NOMO-1 (cell line): ENCODE data around the gene NSD2.

Source experiments
- DNase-seq, 2 experiments: peaks; one replicate each; lab custom pipeline; 2025; ENCODE audit not compliant: unreplicated experiment in 2 of 2; lab: John Stamatoyannopoulos, UW

NSD2 gene

GRCh38 chr4:1982124-1983052 is 111.2 kb downstream of the NSD2 start:
- DNase-seq: no peak

GRCh38 chr4:1983053-1983845 is 112.1 kb downstream of the NSD2 start:
- no peak for DNase-seq

GRCh38 chr4:1983846-1984405 is 112.7 kb downstream of the NSD2 start:
- no peak for DNase-seq

DNA sequence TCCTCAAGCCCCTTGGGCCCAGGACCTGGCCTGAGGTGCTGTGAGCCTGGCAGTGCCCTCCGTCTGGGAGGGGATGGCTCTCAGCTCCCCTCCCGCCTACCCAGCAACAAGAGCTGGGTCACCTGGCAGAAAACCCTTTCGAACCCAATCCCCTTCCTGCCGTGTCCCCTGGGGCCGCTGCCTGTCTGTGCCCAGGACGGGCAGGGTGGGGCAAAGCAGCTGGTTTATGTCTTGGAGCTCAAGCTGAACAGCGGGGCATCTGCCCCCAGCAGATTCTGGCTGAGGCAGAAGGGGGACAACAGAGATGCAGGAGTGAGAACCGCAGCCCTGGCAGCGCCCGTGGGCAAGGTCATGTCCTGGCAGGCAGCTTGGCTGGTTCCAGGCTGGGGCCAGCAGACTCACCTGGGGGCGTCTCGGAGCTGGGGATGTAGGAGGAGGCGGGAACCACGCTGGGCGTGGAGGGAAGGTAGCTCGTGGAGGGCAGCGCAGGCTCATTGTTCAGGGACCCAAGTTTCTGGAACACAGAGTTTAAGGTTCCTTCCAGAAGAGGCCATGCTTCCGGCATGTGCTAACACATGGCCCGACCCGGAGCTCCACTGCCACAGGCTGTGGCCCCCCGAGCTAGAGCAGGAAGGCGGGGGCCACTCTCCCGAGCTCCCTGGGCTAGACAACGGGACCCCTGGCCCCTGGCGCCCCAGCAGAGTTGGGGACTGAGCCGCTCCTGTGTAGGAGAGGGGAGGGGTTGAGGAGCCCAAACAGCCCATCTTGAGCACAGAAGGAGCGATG is 113.4 kb downstream of the NSD2 start:
- no peak for DNase-seq

GRCh38 chr4:1985294-1985693 is 114.1 kb downstream of the NSD2 start:
- DNase-seq: no peak

- DNase-seq: no peak
Measured at GRCh38 chr4:1985780-1986577, 114.8 kb downstream of the NSD2 start.

DNA sequence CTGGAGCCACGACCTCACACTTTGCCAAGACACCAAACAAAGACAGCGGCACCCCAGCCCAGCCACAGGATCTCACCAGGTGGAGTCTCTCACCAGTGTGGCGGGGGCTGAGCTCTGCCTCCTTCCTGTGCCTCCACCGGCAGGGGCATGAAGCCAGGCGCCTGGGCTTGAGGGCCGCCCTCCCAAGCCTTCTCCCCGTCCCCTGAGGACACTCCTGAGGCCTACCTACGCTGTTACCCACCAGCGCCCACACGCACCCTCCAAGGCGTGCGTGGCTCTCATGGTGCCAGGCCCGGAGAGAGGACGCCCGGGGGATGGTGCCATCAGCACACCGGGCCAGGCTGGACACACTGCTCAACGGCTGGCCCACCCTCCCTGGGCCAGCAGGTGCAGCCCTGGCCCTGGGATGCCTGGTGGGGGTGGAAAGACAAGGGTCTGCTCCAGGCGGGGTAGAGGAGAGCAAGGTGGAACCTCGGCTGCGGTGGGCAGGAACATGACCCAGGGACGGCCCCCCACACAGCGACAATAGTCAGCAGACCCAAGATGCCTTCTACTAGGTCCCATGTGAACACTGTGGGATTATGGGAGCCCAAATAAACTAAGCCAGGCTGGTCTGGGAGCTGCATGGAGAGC is 115.5 kb downstream of the NSD2 start:
- no peak for DNase-seq

GRCh38 chr4:1987296-1987695 is 116.1 kb downstream of the NSD2 start:
- no peak for DNase-seq

DNA sequence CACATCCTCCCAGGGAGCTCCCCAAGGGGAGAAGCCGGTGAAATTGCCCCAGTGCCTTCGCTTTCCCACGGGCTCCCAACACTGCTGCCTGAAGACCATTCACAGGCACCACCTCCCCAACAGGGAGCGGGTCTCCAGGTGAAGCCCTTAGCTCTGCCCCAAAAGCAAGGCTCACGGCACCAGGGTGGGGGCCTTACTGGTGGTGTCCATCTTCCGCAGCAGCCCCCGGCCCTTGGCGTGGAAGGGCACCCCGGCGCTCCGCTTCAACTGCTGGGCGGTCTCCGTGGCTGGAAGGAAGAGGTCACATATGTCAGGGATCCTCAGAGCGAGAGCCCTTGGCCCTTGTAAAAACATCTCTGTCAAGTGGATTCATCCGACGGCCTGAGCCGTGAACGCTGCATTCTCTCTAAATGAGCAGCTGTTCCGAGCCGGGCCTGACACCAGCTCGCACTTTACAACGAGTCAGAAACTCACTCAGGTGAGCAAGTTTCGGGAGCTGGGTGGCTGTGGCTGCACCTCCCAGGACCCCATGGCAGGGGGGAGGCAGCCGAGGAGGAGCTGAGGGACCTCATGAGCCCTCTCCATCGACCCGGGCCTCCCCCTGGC is 116.6 kb downstream of the NSD2 start:
- no peak for DNase-seq

- no peak for DNase-seq
Measured at GRCh38 chr4:1988327-1988724, 117.1 kb downstream of the NSD2 start.

DNA sequence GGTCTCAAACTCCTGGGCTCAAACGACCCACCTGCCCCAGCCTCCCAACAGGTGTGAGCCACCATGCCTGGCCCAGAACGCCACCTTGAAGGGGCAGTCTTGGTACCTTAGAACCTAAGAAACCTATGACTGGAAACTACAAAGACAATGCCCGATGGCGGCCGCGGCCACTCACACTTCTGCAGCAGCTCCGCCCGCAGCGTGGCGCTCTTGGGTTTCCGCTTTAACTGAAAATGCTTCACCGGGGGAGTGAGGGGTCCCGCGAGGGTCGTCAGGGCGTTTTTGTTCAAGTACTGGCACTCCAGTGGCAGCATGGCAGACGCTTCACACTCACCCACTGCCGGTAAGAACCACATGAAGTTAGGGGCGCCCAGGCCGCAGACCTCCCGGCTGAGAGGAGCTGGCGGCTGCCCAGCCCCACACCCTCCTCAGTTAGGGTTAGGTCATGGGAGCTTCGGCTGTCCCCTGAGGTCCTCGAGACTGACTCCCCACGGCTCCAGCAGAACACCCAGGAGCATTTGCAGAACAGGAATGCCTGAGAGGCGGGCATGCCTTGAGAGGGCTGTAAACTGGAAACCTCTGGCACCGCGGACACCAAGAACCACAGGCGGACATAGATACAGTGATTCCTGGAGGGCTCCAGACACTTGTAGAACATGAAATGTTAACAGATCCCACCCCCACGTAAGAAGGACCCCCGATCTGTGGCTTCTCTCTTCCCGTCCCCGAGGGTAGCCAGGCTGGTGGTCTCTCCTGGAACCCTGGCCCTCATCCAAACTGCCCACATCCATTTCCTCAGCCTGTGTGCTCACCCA is 118.5 kb downstream of the NSD2 start:
- DNase-seq: no peak

DNA sequence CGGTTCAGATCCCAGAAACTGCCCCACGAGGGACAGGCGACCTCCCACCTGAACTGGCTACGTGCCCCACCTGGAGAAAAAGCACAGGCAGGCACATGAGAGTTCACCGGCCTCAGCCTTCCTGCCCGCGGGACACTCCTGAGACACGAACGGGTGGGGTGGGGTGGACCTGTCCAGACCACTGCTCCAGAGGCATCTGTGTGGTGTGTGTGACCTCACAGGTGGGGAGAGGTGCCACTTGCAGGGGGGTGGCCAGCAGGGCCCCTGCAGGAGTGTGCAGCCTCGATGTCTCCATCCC is 119.1 kb downstream of the NSD2 start:
- DNase-seq: no peak

DNA sequence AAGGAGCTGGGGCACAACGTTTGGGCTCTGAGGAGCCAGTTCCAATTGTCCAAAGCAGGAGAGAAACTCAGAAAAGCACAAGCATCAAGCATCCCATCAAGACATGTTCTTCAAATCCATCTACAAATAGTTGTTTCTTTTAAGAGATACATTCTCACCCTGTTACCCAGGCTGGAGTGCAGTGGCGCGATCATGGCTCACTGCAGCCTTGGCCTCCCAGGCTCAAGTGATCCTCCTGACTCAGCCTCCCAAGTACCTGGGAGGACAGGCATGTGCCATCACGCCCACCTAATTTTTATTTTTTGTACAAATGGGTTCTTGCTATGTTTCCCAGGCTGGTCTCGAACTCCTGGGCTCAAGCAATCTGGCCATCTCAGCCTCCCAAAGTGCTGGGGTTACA is 119.5 kb downstream of the NSD2 start:
- DNase-seq: no peak

DNA sequence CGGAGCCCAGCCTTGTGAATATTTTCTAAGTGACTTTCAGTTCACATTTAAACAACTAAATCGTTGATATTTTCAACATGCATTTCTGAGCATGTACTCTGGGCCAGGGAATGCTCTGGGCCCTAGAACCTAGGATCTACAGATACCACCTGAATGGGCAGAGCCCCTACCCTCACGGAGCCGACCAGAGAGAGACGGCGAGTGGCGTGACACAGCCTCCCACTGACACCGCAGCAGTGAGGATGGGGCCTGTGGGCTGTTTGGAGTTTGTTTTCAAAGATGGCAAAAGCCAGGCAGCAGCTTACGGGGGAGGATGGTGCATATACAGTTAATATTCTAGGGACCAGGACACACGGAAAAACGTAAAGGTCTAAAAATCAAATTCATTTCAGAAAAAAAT is 119.9 kb downstream of the NSD2 start:
- no peak for DNase-seq

DNA sequence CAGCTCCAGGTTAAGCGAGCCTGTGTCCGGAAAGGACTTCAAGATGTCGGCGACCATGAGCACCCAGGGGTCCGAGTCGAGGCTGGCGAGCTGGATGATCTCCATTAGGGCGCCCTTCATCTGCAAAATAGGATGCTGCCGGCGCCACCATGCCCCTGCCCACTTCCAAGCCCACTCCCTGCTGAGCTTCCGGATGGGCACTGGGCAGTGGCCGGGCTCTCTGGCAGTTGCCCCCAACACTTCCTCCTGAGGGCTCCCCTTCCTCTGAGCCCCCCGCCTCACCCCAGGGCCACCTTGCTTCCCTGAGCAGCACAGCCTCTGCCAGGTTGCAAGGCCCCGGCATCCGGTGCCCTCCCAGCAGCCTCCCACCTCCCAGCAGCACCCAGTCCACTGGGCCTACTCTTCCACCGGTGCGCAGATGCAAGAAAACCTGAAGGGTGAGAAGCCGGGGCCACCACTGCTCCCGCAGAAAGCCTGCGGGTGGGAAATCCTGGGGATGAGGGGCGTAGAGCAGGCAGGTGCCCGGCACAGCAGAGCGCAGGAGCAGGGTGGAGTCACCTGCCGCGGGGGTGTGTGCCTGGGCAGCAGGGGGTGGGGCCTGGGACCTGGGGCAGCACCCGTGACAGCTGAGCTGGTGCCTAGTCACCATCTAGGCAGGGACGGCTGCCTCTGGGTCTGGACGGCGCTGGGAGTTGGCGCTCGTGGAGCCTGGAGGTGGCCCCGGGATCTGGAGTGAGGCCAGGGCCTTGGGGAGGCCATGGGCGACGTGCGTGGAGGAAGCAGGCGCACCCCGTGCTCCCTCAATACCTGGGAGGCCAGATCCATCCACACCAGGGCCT is 120.6 kb downstream of the NSD2 start:
- DNase-seq: no peak

DNA sequence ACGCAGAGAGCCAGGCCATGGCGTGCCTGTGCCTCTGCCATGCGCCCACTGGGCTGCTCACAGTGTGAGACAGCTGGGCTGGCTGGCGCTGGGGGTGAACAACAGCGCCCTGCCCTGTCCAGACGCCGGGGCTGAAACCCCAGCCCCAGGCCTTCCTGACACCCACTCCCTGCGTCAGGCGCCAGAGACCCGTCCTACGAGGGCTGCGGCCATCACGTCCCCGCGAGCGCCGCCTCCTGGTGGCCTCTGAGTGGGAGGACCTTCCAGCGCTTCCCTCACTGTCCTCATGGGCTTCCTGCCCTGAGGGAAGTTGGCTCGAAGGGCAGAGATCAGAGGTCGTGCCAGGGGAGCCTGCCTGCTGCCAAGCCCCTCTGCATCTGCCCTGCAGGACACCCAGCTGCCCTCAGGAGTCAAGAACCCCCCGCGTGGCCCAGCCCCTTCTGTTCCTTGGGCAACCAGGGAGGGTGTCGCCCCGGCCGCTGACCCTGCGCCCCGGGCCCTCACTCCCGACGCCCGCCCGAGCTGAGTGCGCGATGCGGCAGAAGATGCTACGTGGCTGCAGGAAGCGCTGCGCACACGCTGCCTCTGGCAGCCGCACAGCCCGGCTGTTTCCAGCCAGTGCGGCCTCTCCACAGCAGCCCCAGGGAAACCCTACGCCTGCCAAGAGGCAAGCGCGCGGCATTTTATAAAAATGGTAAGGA is 121.4 kb downstream of the NSD2 start:
- no peak for DNase-seq

DNA sequence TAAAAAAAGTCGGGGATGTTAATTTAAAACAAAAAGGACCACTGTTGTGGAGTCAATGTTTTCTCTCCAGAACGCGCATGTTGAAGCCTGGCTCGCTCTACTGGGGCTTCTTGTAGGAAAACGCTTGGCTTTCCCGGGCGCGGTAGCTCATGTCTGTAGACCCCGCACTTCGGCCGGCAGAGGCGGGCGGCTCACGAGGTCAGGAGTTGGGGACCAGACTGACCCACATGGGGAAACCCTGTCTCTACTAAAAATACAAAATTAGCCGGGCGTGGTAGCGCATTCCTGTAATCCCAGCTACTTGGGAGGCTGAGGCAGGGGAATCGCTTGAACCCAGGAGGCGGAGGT is 122.0 kb downstream of the NSD2 start:
- DNase-seq: no peak
